ENCODE measurements around the gene SLC23A2.

SLC23A2 gene

DNA sequence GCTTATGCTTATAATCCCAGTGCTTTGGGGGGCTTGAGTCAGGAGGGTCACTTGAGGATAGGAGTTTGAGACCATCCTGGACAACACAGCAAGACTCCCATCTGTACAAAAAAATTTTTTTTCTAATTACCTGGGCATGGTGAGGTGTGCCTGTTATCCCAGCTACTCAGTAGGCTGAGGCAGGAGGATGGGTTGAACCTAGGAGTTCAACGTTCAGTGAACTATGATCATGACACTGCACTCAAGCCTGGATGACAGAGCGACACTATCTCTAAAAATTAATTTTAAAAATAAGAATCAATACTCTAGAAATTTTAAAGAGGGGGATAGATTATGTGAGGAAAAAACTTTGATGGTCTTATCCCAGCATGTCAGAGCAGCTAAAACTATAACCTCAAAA lies 44.1 kb downstream of the SLC23A2 start:
- ChIA-PET POLR2A (ENCODE audit: low non-redundant PET) (no interaction called here), CTCF (interaction anchor here (0.5 to 1.4 kb wide), 5 partner anchors 13 to 235 kb away, joined by 3 to 6 read pairs (median 4); no protein-coding TSS in a partner anchor)
- H3K27ac ChIP-seq: no peak overlapping the region
- TF ChIP-seq, protein P1, sequence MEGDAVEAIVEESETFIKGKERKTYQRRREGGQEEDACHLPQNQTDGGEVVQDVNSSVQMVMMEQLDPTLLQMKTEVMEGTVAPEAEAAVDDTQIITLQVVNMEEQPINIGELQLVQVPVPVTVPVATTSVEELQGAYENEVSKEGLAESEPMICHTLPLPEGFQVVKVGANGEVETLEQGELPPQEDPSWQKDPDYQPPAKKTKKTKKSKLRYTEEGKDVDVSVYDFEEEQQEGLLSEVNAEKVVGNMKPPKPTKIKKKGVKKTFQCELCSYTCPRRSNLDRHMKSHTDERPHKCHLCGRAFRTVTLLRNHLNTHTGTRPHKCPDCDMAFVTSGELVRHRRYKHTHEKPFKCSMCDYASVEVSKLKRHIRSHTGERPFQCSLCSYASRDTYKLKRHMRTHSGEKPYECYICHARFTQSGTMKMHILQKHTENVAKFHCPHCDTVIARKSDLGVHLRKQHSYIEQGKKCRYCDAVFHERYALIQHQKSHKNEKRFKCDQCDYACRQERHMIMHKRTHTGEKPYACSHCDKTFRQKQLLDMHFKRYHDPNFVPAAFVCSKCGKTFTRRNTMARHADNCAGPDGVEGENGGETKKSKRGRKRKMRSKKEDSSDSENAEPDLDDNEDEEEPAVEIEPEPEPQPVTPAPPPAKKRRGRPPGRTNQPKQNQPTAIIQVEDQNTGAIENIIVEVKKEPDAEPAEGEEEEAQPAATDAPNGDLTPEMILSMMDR (conservative IDR thresholded peaks at IDR 0.05; ENCODE audit: low read depth): no peak
- DNase-seq (ENCODE audit: low spot score): no peak

DNA sequence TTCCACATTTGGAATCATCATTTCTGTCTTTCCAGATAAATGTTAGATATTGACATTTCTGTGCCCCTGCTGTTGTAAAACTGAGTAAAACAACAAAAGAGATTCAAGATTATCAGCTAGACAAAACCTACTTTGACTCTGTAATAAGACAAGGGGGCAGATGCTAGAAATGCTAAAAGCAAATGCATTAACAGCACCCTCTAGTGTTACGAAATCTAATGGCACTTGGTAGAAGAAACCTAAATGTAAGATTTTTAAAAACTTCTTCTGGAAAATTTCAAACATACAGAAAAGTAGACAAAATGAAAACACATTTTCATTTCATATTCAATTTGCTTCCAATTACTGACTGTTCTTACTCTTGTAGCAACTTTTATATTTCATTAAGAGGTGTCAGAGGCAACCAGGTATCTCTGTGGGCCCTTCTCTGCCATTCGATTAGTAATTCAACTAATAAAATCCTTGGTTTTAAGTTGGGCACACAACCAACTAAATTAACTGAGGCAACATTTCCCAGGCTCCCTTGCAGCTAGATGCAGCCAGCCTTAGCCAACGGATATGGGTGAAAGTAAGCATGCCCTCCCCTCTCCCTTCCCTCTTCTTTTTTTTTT lies 45.0 kb downstream of the SLC23A2 start:
- ChIA-PET POLR2A (ENCODE audit: low non-redundant PET) (no interaction called here), CTCF (interaction anchor here (0.5 to 1.5 kb wide), 9 partner anchors 12 to 211 kb away, joined by 3 to 6 read pairs (median 3); no protein-coding TSS in a partner anchor)
- TF ChIP-seq, protein P1 (conservative IDR thresholded peaks at IDR 0.05; ENCODE audit: low read depth): peak; percentile 97
- peak; percentile 75 for DNase-seq (ENCODE audit: low spot score)
- no peak overlapping the region for H3K27ac ChIP-seq

DNA sequence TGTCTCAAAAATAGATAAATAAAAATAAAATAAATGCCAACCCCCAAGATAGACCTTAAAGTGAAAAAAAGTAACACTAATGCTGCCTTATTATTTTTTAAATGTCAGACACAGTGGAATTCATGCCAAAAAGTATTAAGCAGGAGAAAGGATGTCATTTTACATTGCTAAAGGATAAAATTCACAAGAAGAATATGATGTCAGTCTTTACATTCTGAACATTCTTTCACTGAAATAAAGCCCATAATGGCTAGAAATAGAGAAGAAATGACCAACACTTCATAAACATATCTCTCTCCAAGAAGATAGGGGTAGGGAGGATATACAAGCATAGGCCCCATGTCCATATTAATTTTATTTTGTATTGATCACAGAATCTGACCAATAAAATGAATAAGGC lies 47.4 kb downstream of the SLC23A2 start:
- no peak overlapping the region for H3K27ac ChIP-seq
- TF ChIP-seq, protein P1 (conservative IDR thresholded peaks at IDR 0.05; ENCODE audit: low read depth): no peak
- ChIA-PET CTCF (interaction anchor here (0.9 kb wide), 1 partner anchor 194 kb away, joined by 4 read pairs; no protein-coding TSS in a partner anchor), POLR2A (ENCODE audit: low non-redundant PET) (no interaction called here)
- DNase-seq (ENCODE audit: low spot score): no peak

DNA sequence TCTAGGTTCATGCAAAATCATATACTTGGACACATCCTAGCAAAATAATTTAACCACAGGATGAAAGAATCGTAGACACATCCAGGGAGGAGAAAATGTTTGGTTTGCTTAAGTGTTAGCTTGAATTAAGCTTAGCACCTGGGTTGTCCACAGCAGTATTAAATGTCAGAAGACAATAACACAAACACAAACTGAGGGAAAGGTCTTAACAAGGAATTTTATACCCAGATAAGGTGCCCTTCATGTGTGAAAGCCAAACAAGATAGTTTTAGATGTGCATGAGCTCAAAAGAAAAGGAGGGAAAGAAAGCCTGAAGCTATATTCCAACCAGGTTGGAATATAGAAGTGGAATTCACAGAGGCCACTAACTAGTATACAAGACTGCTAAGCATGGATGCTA lies 49.1 kb downstream of the SLC23A2 start:
- H3K27ac ChIP-seq: 0 out of 2 replicates have a peak overlapping the region, but pooled peaks have one; percentile 66
- DNase-seq (ENCODE audit: low spot score): no peak
- ChIA-PET POLR2A (ENCODE audit: low non-redundant PET) (no interaction called here), CTCF (interaction anchor here (0.7 to 1.0 kb wide), 2 partner anchors 149 to 348 kb away, joined by 3 read pairs; no protein-coding TSS in a partner anchor)
- TF ChIP-seq, protein P1 (conservative IDR thresholded peaks at IDR 0.05; ENCODE audit: low read depth): no peak

DNA sequence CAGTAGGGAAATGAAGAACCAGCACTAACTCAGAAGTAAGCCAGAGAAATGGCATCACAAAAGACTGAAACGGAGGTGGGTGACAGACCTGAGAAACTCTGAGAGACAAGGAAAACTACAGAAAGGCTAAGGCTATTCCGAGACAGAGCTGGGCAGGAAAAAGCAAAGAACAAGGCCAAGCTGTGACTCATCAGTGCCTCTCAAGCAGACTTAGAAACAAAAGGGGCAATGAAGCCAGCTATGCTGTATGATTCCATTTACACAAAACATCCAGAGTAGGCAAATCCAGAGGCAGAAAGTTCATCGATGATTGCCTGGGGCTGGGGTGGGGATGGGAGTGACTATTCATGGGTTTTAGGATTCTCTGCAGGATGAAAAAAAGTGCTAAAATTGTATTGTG lies 50.0 kb downstream of the SLC23A2 start:
- ChIA-PET POLR2A (ENCODE audit: low non-redundant PET) (no interaction called here), CTCF (interaction anchor here (0.7 to 1.4 kb wide), 2 partner anchors 189 to 462 kb away, joined by 4 read pairs; no protein-coding TSS in a partner anchor)
- DNase-seq (ENCODE audit: low spot score): peak; percentile 87
- TF ChIP-seq, protein P1 (conservative IDR thresholded peaks at IDR 0.05; ENCODE audit: low read depth): no peak
- H3K27ac ChIP-seq: peak overlapping the region; percentile 71

DNA sequence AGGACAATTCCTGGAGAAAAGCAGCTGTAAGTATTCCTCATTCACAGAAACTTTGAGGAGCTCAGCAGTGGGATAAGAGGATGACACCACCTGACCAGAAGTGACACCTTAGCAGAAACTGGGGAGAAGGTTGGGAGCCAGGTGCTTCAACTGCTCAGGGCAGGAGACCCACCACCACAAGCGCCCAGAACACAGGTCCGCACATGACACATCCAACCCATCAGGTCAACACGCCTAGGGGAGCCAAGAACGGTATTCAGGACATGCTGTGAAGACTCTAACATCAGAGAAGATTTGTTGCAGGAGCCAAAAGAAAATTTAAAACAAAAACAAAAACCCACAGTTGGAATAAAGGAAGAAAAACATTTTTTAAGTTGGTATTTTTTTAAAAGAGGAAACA lies 50.5 kb downstream of the SLC23A2 start:
- TF ChIP-seq, protein P1 (conservative IDR thresholded peaks at IDR 0.05; ENCODE audit: low read depth): no peak
- DNase-seq (ENCODE audit: low spot score): no peak
- H3K27ac ChIP-seq: peak overlapping the region; percentile 71
- POLR2A ChIA-PET (ENCODE audit: low non-redundant PET): no interaction called here
- CTCF ChIA-PET: interaction anchor here (0.7 to 1.4 kb wide), 2 partner anchors 189 to 462 kb away, joined by 4 read pairs; no protein-coding TSS in a partner anchor

Measured in RWPE1 (cell line).